NCI-H774 (cell line): ENCODE results near the gene TLR1.
"Not testable (repeated sequence)": the region's sequence is repeated elsewhere in the genome, so short reads cannot be mapped to it uniquely, and the experiment has no call there.

Experiments
- DNase-seq: peaks from one replicate; lab custom pipeline; 2025; lab: John Stamatoyannopoulos, UW

The TLR1 gene

DNA sequence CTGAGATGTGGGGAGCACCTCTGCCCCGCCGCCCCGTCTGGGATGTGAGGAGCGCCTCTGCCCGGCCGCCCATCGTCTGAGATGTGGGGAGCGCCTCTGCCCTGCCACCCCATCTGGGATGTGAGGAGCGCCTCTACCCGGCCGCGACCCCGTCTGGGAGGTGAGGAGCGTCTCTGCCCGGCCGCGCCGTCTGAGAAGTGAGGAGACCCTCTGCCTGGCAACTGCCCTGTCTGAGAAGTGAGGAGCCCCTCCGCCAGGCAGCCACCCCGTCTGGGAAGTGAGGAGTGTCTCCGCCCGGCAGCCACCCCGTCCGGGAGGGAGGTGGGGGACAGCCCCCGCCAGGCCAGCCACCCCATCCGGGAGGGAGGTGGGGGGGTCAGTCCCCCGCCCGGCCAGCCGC, 2.9 kb upstream of the TLR1 start:
- DNase-seq: not testable (repeated sequence)

GRCh38 chr4:38806251-38806650, 1.7 kb upstream of the TLR1 start:
- DNase-seq: not testable (repeated sequence)

DNA sequence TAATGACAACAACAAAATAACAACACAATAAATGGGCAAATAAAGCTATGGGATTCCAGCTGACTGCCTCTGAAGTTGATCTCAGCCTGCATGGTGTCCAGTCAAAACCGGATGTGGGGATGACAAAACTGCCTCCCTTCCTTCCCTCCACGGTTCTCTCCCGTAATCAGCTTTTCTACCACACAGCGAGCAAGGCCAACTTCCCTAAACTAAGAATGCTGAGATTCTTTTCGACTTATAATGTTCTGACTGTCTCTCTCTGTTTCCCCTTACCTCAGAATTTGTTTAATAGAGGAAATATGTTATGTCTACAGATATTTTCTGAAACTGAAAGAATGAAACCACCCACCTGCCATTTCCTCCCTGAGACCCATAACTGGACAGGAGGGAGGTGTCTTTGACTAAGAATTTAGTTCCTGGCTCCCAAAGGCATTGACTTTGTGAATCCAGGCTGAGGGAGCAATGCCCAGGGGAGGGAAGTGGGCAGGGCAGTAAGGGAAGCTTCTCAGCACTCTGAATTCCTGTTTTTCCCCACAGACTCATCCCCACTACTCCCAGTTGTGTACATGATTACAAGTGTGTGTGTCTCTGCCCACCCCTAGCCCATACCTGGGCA, 1.0 kb upstream of the TLR1 start:
- peak; percentile 16 for DNase-seq

DNA sequence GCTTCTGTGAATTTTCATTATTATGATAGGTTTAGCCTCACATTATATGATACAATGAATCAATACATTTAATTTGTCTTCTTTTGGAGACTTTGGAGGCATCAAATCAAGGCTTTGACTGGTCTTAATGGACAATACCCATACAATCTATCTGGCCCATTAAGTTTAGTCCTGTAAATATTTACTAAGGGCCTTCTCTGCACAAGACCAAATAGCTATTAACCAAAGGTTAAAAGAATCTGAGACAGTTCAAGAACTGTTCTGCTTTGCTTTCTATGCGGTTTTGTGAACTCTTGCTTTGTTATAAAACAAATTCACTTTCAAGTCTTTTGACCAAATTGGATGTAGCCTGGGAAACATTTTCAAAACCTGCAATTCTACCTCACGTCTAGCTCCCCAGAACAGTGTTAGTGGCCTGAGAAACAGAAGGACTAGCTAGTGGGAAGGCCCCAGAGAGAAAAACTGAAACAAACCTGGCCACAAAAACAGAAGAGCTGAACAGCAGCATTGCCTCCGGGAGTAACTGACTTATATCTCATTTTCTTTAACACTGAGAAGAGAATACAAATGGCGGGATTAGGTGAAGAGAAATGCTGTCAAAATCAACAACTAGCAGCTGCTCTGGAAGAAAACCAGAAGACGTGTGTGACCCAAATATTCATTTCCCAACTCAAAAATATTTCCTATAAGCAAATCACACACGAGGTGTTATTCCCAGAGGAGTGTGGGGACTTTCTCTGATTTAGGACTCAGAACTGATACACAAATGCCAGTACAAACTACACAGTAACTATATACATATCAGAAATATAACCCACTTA, 548 bp downstream of the TLR1 start:
- DNase-seq: no peak

GRCh38 chr4:38802561-38803355, 1.8 kb downstream of the TLR1 start:
- no peak for DNase-seq

DNA sequence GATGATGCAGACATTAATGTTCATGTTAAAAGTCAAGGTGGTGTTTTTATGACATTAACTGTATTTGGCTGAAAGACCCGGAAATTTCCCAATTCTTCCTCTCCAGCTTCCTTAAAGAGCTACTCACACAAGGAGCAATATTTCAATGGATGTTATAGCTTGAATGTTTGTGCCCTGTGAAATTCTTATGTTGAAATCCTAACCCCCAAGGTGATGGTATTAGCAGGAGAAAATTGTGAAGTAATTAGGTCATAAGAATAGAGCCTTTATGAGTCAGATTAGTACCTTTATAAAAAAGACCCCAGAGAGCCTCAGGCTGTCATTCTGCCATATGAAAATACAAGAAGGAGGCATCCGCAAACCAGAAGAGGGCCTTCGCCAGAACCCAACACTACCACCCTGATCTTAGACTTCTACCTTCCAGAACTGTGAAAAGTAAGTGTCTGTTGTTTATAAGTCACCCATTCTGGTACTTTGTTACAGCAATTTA, 3.6 kb downstream of the TLR1 start:
- no peak for DNase-seq

GRCh38 chr4:38800366-38800765, 4.2 kb downstream of the TLR1 start:
- DNase-seq: no peak

DNA sequence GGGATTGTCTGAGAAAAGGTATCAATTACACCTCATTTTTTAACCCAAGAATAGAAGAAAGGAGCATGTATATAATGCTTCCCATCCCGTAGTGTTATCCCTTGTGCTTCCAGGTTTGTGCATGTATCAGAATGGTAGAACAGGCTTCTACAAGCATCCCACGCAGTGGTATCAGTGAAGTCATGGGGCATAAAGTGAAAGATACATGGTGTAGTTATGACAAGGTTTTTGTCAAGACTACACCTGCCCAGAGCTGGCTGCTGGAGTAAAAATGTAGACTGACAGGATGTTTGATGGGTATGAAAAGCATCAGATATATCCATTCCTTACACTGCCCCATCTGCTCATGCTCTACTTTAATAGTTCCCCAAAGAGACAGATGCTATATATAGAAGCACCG, 9.5 kb downstream of the TLR1 start:
- no peak for DNase-seq

GRCh38 chr4:38794051-38794450, 10.5 kb downstream of the TLR1 start:
- DNase-seq: no peak

DNA sequence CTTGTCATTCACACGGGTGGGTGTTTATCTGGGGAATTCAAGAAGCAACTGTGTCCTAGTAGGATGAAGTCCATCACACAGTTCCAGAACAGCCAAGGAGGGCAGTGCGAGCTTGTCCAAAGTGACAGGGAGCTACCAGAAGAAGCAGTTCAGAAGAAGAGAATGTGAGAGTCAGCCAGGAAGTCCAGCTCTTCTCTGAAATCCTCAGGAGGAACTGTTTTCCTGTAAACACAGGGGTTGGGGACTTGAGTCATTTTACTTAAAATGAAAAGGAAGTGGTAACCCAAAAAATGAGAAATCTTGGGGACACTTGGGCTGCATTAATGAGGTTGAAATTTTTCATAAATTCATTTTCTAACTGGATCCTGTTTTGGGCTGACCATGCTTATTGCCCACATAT, 13.6 kb downstream of the TLR1 start:
- no peak for DNase-seq

DNA sequence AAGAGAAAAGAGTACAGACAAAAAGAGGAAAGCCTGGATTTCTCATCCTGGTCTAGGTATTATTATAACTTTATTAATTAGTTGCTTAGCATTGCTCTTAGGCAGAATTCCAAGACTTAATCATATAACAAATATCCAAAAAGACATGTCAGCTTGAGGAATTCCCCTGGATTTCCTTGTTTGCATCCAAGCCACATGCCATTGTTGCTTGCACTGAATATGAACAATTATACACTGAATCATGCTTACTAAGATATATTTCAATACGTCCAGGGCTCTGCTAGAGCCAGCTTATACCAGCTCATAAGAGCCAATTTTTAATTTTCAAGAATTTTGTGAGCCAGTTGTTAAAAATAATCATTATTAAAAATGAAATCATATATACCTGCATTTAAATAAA, 16.3 kb downstream of the TLR1 start:
- no peak for DNase-seq

DNA sequence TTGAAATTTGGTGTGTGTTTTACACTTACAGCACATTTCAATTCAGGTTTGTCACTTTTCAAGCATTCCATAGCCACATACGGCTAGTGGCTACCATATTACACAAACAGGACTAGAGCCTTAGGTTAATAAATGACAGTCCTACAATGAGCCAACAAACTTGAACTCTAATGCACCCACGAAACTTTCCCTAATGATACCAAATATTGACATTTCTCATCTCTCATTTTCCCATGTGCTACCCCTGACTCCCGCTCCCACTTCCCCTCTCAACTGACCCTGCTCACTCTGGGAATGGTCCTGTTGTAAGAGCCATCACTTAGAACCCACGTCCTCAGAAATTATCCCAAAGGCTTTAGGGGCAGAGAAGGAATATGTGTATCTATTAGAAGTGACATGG, 16.9 kb downstream of the TLR1 start:
- no peak for DNase-seq

DNA sequence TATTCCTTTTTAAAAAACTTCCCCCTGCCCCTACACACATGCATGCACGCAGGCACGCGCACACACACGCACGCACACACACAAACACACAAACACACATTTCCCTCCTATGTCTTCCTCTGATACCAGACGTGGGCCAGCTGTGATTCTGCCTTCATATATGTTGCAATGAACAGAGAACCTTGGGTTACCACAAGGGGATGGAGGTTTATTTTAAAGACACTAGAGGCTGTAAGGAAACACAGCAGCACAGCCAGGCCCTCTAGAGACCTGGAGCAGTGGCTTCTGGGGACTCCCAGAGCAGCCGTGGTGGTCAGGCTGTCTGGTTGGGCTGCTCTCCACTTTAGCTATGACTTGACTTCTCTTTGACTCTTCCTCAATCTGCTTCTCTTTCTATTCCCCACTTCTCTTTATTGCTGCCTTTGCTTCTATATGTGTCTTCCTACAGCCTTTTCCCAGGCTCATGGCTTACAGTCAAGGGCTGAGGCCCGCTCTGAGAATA, 18.6 kb downstream of the TLR1 start:
- DNase-seq: no peak

DNA sequence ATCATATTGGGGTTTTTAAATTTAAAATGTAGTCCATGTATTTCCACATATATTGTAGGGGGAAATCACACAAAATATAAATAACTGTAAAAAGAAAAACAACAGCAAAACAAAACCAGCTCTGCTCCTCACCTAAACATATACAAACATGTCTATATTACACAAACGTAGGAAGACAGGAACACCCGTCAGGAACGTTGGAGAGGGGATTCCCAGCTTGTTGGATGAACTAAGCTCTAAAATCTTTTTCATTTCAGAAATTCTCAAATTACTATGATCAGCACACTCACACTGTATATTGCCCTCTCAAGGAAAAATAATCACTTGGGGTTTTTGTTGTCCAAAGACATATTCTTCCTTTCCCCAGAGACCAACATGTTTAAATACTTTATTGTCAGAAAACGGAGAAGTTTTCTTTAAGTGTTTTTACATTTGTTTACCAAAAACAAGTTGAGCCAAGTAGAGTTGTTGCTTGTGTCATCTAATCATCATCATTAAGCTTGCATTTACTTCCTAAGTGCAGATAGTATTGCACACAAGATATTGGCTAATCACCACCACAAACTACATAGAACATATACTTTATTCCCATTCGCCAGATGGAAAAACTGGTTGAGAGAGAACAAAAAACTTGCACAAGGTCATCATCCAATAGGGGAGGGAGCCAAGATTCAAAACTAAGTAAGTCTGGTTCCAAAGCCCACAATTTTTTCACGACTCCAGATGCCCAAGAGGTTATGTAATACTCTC, 19.4 kb downstream of the TLR1 start:
- no peak for DNase-seq

DNA sequence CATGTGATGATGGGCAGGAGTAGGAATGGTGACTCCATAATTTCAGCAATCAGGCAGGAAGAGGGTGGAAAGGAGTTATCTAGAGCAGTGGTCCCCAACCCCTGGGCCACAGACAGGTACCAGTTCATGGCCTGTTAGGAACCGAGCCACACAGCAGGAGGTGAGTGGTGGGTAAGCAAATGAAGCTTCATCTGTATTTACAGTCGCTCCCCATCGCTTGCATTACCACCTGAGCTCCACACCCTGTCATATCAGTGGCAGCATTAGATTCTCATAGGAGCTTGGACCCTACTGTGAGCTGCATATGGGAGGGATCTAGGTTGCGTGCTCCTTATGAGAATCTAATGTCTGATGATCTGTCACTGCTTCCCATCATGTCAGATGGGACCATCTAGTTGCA, 20.4 kb downstream of the TLR1 start:
- no peak for DNase-seq

DNA sequence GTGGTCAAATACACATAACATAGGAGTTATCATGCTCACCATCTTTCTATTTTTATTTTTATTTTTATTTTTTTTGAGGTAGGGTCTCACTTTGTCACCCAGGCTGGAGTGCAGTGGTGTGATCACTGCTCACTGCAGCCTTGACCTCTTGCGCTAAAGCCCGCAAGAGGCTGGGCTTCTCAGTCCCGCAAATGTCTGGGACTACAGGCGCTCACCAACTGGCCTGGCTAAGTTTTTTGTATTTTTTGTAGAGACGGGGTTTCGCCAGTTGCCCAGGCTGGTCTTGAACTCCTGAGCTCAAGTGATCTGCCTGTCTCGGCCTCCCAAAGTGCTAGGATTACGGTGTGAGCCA, 21.5 kb downstream of the TLR1 start:
- no peak for DNase-seq

GRCh38 chr4:38782452-38783108, 22.0 kb downstream of the TLR1 start, which contains the start of gene TLR10:
TLR10 (minus strand) TSS chr4:38782990; CDS start chr4:38775590, 7,400 bp downstream.
- peak; percentile 67 for DNase-seq

DNA sequence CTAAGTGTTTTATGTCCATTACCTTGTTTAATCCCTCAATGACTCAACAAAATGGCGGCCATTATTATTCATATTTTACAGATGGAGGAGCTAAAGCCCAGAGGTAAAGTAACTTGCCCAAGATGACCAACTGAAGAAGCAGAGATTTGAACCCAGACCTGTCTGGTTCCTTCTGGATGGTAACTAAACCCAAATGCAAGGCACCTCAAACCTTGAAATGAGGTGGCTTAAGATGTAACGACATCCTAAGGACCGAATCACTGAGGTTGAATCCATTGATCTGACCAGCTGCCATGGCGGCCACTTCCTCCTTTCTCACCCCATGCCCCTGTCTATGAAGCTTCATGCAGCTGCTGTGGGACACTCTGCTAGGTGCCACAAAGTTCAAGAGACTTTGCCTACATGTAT, 22.7 kb downstream of the TLR1 start:
- DNase-seq: no peak

- DNase-seq: no peak
Observed at GRCh38 chr4:38780833-38781484, 23.6 kb downstream of the TLR1 start.

- DNase-seq: no peak
Observed at GRCh38 chr4:38779790-38780189, 24.8 kb downstream of the TLR1 start.

- DNase-seq: not testable (repeated sequence)
Observed at GRCh38 chr4:38777925-38778324, 26.7 kb downstream of the TLR1 start.
